ENCODE results near the gene KIRREL1.
A peak's percentile ranks its signal among the peaks of the same experiment; 100 is the strongest.

The KIRREL1 gene

GRCh38 chr1:158077411-158078256 is 84.2 kb downstream of the KIRREL1 start:
- no peak for DNase-seq

GRCh38 chr1:158078569-158079080 is 85.2 kb downstream of the KIRREL1 start:
- no peak for DNase-seq

GRCh38 chr1:158080066-158080465 is 86.6 kb downstream of the KIRREL1 start:
- DNase-seq: no peak

GRCh38 chr1:158084336-158084735 is 90.9 kb downstream of the KIRREL1 start:
- no peak for DNase-seq

GRCh38 chr1:158084747-158085146 is 91.3 kb downstream of the KIRREL1 start:
- no peak for DNase-seq

- peak; percentile 75 for DNase-seq
Measured at GRCh38 chr1:158087320-158087927, 94.0 kb downstream of the KIRREL1 start.

GRCh38 chr1:158089476-158089875 is 96.0 kb downstream of the KIRREL1 start:
- DNase-seq: no peak

GRCh38 chr1:158089925-158090637 is 96.6 kb downstream of the KIRREL1 start:
- no peak for DNase-seq

- DNase-seq: no peak
Measured at GRCh38 chr1:158093376-158093775, 99.9 kb downstream of the KIRREL1 start.

- DNase-seq: no peak
Measured at GRCh38 chr1:158094571-158094970, 101.1 kb downstream of the KIRREL1 start.

- no peak for DNase-seq
Measured at GRCh38 chr1:158095737-158096335, 102.4 kb downstream of the KIRREL1 start.

GRCh38 chr1:158098256-158098655 is 104.8 kb downstream of the KIRREL1 start:
- DNase-seq: no peak

GRCh38 chr1:158099185-158099584 is 105.7 kb downstream of the KIRREL1 start:
- DNase-seq: no peak

- no peak for DNase-seq
Measured at GRCh38 chr1:158100498-158100897, 107.1 kb downstream of the KIRREL1 start.

GRCh38 chr1:158101455-158101854 is 108.0 kb downstream of the KIRREL1 start:
- no peak for DNase-seq

GRCh38 chr1:158101927-158102326 is 108.5 kb downstream of the KIRREL1 start:
- DNase-seq: no peak

- DNase-seq: no peak
Measured at GRCh38 chr1:158102881-158103674, 109.6 kb downstream of the KIRREL1 start.

- DNase-seq: no peak
Measured at GRCh38 chr1:158103861-158104522, 110.5 kb downstream of the KIRREL1 start.

- no peak for DNase-seq
Measured at GRCh38 chr1:158104891-158105290, 111.4 kb downstream of the KIRREL1 start.

GRCh38 chr1:158105352-158106095 is 112.1 kb downstream of the KIRREL1 start:
- DNase-seq: no peak

- DNase-seq: peak; percentile 4
Measured at GRCh38 chr1:158107916-158108315, 114.5 kb downstream of the KIRREL1 start.

All from right hindlimb (tissue), 1 donor.